AG04450 (cell line): Measurements from ENCODE around the gene CUEDC1. TPM values are rescaled to one million over a fixed set of nuclear protein-coding genes. Genes with fewer than 3 reads are reported as not detected.

Experiments used
- CTCF ChIA-PET: fragments of 300-600, 350-600 bp; formaldehyde crosslinking; extraction: SDS; loops from one replicate; lab custom pipeline; 2022; ENCODE audit warnings: antibody characterized with exemption, inconsistent platforms; lab: Charles Lee
- POLR2A ChIA-PET: fragments of 350-600 bp; formaldehyde crosslinking; extraction: SDS; loops from one replicate; lab custom pipeline; 2021; ENCODE audit warnings: antibody characterized with exemption, inconsistent platforms; lab: Yijun Ruan, JAX
- DNase-seq: peaks from one replicate; pipeline ENCODE4 v3.0.0-alpha.2; 2011; ENCODE audit warnings: low read depth, low spot score
- H3K27ac ChIP-seq: one replicate; pipeline ENCODE4 v1.5.1; 2012; ENCODE audit warnings: low read depth, low read length, control low read depth
- H3K27me3 ChIP-seq: one replicate; pipeline ENCODE4 v1.6.0; 2012; ENCODE audit warnings: low read length; ENCODE audit not compliant: control insufficient read depth, insufficient read depth
- H3K4me3 ChIP-seq: 2 replicates; pipeline ENCODE4 v1.5.1; 2011; ENCODE audit warnings: mild to moderate bottlenecking, low read depth, low read length, control low read depth
- H3K9me3 ChIP-seq: 2 replicates; pipeline ENCODE4 v1.5.1; 2012; ENCODE audit warnings: low read length; ENCODE audit not compliant: control insufficient read depth, insufficient read depth
- polyA plus RNA-seq: library from polyadenylated mRNA; depleted of rRNA; stranded (reverse); fragments of >200 nt; gene quantifications from 2 replicates; pipeline ENCODE4 v1.2.3, GENCODE V29; 2011
- TF ChIP-seq, protein P1 (sequence below): IDR thresholded peaks from 2 replicates; pipeline ENCODE4 v1.5.1; 2011; ENCODE audit warnings: low read depth, low read length, control low read depth, inconsistent platforms

The CUEDC1 gene
- polyA plus RNA-seq, 1 experiment: 21.6 TPM

DNA sequence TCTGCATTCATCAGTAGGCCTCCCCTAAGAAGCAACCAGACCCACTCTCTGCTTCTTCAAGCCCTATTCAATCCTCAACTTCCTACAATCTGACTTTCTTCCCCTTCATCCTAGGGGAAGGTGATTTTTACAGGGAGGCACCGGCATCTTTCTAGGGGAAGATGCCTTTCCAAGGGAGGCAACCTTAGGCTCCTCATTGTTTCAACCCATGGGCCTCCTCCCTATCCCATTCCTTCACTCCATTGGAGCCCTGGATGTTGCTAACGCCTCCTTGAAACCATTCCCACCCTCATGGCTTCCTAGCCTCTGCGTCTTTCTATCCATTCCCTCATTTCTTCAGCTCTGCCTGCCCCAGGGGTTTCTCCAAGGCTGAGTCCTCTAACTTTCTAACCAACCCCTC lies 2.7 kb upstream of the CUEDC1 start:
- no peaks in the 10 kb centered on the region for H3K27me3 ChIP-seq
- ChIA-PET POLR2A (no interaction called here), CTCF (no interaction called here)
- H3K27ac ChIP-seq: no peak overlapping the region
- no peak for DNase-seq
- no peaks in the 10 kb centered on the region for H3K9me3 ChIP-seq
- TF ChIP-seq, protein P1, sequence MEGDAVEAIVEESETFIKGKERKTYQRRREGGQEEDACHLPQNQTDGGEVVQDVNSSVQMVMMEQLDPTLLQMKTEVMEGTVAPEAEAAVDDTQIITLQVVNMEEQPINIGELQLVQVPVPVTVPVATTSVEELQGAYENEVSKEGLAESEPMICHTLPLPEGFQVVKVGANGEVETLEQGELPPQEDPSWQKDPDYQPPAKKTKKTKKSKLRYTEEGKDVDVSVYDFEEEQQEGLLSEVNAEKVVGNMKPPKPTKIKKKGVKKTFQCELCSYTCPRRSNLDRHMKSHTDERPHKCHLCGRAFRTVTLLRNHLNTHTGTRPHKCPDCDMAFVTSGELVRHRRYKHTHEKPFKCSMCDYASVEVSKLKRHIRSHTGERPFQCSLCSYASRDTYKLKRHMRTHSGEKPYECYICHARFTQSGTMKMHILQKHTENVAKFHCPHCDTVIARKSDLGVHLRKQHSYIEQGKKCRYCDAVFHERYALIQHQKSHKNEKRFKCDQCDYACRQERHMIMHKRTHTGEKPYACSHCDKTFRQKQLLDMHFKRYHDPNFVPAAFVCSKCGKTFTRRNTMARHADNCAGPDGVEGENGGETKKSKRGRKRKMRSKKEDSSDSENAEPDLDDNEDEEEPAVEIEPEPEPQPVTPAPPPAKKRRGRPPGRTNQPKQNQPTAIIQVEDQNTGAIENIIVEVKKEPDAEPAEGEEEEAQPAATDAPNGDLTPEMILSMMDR: no peak
- H3K4me3 ChIP-seq: no peak overlapping the region

DNA sequence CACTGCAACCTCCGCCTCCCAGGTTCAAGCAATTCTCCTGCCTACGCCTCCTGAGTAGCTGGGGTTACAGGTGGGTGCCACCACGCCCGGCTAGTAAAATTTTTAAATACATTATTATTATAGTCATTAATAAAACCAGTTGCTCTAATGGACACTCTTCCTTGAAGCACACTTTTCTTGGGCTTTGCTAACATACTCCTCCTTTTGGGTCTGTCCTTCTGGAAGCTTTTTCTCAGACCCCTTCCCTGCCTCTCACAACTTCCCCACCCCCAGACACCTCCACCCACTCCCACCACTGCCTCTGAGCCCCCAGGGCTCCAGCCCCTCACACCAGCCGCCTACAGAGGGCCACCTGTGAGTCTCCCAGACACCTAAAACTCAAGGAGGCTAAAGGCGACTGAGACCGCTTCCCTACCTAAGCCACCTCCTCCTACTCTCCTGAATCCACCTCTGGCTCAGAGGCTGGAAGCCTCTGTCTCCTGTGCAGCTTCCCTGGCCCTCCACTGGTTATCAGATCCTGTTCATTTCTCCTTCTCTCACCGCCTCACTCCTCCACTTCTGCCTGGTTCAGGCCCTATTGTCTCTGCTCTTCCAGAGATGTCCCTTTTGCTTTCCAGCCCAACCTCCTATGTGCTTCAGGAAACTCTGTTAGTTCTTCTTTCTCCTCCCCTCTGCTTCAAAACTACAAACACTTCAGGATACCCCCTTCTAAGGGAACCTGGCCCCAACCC lies 2.1 kb upstream of the CUEDC1 start:
- H3K27me3 ChIP-seq: no peaks in the 10 kb centered on the region
- ChIA-PET CTCF (no interaction called here), POLR2A (no interaction called here)
- H3K27ac ChIP-seq: no peak overlapping the region
- H3K4me3 ChIP-seq: no peak overlapping the region
- H3K9me3 ChIP-seq: no peaks in the 10 kb centered on the region
- TF ChIP-seq, protein P1: no peak
- no peak for DNase-seq

DNA sequence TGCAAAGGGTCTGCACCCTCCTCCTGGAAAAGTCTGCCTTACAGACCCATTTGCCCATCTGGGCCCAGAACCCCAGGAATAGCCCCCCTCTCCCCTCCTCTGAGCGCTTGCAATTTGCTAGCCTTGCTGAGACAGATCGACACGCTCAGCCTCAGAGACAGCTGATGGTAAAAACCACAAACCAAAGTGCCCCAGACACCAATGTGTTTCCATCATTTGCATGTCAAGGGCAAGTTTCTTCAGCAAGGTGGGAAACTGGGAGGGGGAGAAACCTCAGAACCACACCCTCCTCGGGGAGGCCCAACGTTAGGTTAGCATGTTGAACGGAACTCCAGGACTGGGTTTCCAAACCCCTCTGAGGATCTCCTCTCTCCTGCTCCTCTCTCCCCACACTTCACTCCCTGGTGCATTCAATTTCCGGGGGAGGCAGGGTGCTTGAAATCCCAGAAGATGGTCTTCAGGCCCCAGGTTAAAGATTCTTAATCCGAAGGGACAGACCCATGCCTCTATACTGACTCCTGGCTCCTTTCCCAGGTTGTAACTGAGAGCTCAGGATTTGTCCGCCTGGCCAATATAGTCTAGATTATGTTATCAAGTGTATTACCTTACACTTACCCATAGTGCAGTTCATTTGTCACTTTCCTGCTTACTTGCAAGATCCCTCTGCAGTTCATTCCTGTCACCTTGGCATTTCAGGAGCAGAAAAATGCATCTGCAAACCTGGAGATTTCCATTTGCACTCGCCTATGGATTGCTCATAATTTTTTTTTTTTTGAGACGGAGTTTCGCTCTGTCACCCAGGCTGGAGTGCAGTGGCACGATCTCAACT lies 1.3 kb upstream of the CUEDC1 start:
- ChIA-PET CTCF (interaction anchor here (0.9 to 2.0 kb wide), 7 partner anchors 10 to 98 kb away, joined by 3 to 5 read pairs (median 4); no protein-coding TSS in a partner anchor), POLR2A (interaction anchor here (1.0 to 2.3 kb wide), 6 partner anchors 19 to 82 kb away, joined by 3 to 16 read pairs (median 4); no protein-coding TSS in a partner anchor)
- H3K9me3 ChIP-seq: no peaks in the 10 kb centered on the region
- no peak overlapping the region for H3K4me3 ChIP-seq
- no peak overlapping the region for H3K27ac ChIP-seq
- DNase-seq: no peak
- TF ChIP-seq, protein P1: no peak
- no peaks in the 10 kb centered on the region for H3K27me3 ChIP-seq

DNA sequence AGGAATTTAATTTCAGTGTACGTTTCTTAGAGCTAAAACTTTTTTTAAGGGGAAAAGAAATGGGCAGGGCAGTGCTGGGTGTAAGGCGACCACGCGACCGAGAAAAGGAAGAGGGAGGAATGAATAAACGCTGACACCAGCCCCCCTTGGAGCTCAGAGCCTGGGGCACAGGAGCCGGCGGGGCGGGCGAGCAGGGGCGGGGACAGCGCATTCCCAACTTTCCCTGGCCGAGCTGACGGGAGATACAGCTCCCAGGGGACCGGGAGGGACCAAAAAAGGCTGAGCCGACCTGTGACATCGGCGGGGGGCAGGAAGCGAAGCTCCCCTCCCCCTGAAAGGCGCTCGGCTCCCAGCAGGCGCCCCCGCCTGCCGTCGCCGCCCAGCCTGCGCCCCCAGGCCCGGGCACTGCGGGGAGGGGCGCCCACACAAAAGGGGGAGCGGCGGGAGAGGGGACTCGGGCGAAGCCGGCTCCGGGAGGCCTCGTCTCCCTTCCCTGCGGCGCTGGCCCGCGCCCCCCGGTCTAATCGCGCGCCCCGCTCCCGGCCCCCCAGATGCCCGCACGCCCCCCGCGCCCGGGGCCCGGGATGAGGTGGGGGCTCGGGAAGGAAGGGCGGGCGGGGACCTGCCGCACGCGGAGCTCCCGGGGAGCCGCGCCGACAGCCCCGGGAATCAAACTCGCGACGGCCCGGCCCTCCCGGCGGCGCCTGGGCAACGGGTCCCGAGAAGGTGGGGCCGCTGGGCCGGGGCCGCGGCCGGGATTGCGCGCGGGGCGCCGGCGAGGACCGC lies 622 bp downstream of the CUEDC1 start:
- Histone ChIP-seq H3K4me3 (peak overlapping the region; percentile 68), H3K9me3 (no peaks in the 10 kb centered on the region), H3K27ac (peak overlapping the region; percentile 31), H3K27me3 (no peaks in the 10 kb centered on the region)
- no peak for DNase-seq
- ChIA-PET POLR2A (interaction anchor here (0.8 to 2.3 kb wide), 10 partner anchors 8 to 79 kb away, joined by 3 to 16 read pairs (median 4); partner anchors contain the start of genes SRSF1 and VEZF1), CTCF (interaction anchor here (0.7 to 2.0 kb wide), 6 partner anchors 10 to 96 kb away, joined by 3 to 5 read pairs (median 4); no protein-coding TSS in a partner anchor)
- TF ChIP-seq, protein P1: no peak
